ENCODE measurements around the gene KCNN1.
A peak's percentile ranks its signal among the peaks of the same experiment; 100 is the strongest.

The KCNN1 gene

DNA sequence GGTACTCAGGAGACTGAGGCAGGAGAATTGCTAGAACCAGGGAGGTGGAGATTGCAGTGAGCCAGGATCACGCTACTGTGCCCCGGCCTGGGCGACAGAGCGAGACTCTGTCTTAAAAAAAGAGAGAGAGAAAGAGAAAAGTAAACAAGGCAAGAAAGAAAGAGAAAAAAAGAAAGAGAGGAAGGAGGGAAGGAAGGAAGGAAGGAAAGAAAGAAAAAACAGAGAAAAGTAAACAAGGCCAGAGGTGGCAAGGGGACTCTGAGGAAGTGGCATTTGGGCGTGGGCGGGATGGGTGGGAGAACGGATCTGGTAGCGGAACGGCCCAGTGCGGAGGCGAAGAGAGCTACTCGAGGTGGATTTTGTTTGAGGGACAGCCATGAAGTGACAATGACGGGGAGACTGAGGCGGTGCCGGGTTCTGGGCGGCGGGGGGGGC, 33.6 kb downstream of the KCNN1 start:
- Histone ChIP-seq H3K36me3 (ENCODE audit: control insufficient read depth in 1 of 2, insufficient read depth in 2 of 2, low read depth in 1 of 2, low read length in 2 of 2) (no peaks in the 10 kb centered on the region), H3K9ac (ENCODE audit: low read length) (peak overlapping the region; percentile 88), H3K4me1 (ENCODE audit: control insufficient read depth, insufficient read depth, low read depth, low read length) (peaks cover 14% of the 10 kb centered on the region), H3K18ac (ENCODE audit: low read depth in 1 of 2, low read length in 2 of 2) (no peak overlapping the region), H2AK5ac (ENCODE audit: low read length, severe bottlenecking) (no peak overlapping the region), H3K9me3 (ENCODE audit: control insufficient read depth, low read length) (no peaks in the 10 kb centered on the region), H3K27ac (ENCODE audit: low read length, poor library complexity, severe bottlenecking) (no peak overlapping the region), H2BK120ac (ENCODE audit: low read depth, low read length) (no peak overlapping the region), H4K8ac (ENCODE audit: low read length) (no peak overlapping the region), H2BK15ac (ENCODE audit: low read depth, poor library complexity, severe bottlenecking) (no peak overlapping the region), H3K4ac (ENCODE audit: low read depth in 1 of 2, low read length in 2 of 2) (no peak overlapping the region), H2BK5ac (ENCODE audit: low read depth, low read length, poor library complexity, severe bottlenecking) (no peak overlapping the region), H3K4me3 (ENCODE audit: insufficient read depth in 1 of 2, low read depth in 1 of 2, low read length in 2 of 2) (no peak overlapping the region), H3K23ac (ENCODE audit: low read length in 2 of 2) (no peak overlapping the region), H3K79me1 (replicated peaks; ENCODE audit: low read length, poor library complexity, severe bottlenecking) (peaks cover 9% of the 10 kb centered on the region), H2BK12ac (ENCODE audit: low read length in 2 of 2) (no peak overlapping the region), H3K27me3 (ENCODE audit: control insufficient read depth in 1 of 2, insufficient read depth in 1 of 2, low read length in 2 of 2) (no peaks in the 10 kb centered on the region), H2AFZ (ENCODE audit: low read depth, low read length) (no peak overlapping the region), H4K91ac (ENCODE audit: low read length) (no peak overlapping the region), H3K14ac (ENCODE audit: low read length in 2 of 2) (no peak overlapping the region), H3K4me2 (ENCODE audit: low read length, poor library complexity, severe bottlenecking) (no peak overlapping the region)
- no peak for DNase-seq
- WGBS: 60% methylated on average over 9 of the region's 17 CpGs

DNA sequence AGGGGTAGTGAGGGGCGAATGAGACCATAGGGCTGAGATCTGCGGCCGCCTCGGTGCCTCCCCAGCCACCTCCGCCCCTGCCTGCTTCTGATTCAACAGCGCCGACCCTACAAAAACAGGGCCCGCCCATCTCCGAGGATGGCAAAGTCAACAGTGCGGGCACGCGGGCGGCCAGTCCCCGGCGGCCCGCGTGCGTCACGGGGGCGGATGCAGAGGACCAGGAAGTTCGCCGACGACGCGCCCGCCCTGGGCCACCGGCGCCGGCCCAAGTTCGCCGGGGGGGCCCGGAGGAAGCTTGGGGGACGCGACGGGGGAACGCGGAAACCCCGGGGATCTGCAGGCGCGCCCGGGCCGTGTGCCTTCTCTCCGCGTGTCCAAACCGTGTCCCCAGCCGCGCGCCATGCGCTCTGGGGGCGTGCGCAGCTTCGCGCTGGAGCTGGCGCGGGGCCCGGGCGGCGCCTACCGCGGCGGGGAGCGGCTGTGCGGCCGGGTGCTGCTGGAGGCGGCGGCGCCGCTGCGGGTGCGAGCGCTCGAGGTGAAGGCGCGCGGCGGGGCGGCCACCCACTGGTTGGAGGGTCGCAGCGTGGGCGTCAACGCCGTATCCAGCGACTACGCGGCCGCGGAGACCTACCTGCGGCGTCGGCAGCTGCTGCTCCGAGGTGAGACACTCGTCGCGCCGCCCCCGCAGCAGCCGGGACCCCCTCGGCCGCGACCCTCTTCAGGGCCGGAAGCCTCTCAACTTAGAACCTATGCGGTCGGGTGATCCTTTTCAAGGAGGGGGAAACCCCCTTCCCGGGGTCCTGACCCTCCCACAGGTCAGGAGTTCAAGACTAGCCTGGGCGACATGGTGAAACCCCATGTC, 34.2 kb downstream of the KCNN1 start:
- Histone ChIP-seq H3K14ac (ENCODE audit: low read length in 2 of 2) (peak overlapping the region in 1 of 2 experiments; percentile 94), H2BK15ac (ENCODE audit: low read depth, poor library complexity, severe bottlenecking) (peak overlapping the region; percentile 78), H3K23ac (ENCODE audit: low read length in 2 of 2) (no peak overlapping the region), H4K91ac (ENCODE audit: low read length) (peak overlapping the region; percentile 20), H2BK12ac (ENCODE audit: low read length in 2 of 2) (peak overlapping the region in 1 of 2 experiments; percentile 37), H4K8ac (ENCODE audit: low read length) (peak overlapping the region; percentile 85), H2AFZ (ENCODE audit: low read depth, low read length) (peak overlapping the region; percentile 89), H3K9me3 (ENCODE audit: control insufficient read depth, low read length) (no peaks in the 10 kb centered on the region), H3K27me3 (ENCODE audit: control insufficient read depth in 1 of 2, insufficient read depth in 1 of 2, low read length in 2 of 2) (no peaks in the 10 kb centered on the region), H3K9ac (ENCODE audit: low read length) (peak overlapping the region; percentile 88), H3K4me3 (ENCODE audit: insufficient read depth in 1 of 2, low read depth in 1 of 2, low read length in 2 of 2) (peak overlapping the region; percentile 71 to 84), H2AK5ac (ENCODE audit: low read length, severe bottlenecking) (no peak overlapping the region), H2BK120ac (ENCODE audit: low read depth, low read length) (peak overlapping the region; percentile 55), H2BK5ac (ENCODE audit: low read depth, low read length, poor library complexity, severe bottlenecking) (no peak overlapping the region), H3K4me1 (ENCODE audit: control insufficient read depth, insufficient read depth, low read depth, low read length) (peaks cover 14% of the 10 kb centered on the region), H3K79me1 (replicated peaks; ENCODE audit: low read length, poor library complexity, severe bottlenecking) (peaks cover 9% of the 10 kb centered on the region), H3K36me3 (ENCODE audit: control insufficient read depth in 1 of 2, insufficient read depth in 2 of 2, low read depth in 1 of 2, low read length in 2 of 2) (no peaks in the 10 kb centered on the region), H3K27ac (ENCODE audit: low read length, poor library complexity, severe bottlenecking) (no peak overlapping the region), H3K4me2 (ENCODE audit: low read length, poor library complexity, severe bottlenecking) (peak overlapping the region; percentile 44), H3K18ac (ENCODE audit: low read depth in 1 of 2, low read length in 2 of 2) (peak overlapping the region; percentile 49 to 86), H3K4ac (ENCODE audit: low read depth in 1 of 2, low read length in 2 of 2) (peak overlapping the region; percentile 3 to 37)
- peak; percentile 88 for DNase-seq
- WGBS: 5% methylated on average over 81 of the region's 105 CpGs

DNA sequence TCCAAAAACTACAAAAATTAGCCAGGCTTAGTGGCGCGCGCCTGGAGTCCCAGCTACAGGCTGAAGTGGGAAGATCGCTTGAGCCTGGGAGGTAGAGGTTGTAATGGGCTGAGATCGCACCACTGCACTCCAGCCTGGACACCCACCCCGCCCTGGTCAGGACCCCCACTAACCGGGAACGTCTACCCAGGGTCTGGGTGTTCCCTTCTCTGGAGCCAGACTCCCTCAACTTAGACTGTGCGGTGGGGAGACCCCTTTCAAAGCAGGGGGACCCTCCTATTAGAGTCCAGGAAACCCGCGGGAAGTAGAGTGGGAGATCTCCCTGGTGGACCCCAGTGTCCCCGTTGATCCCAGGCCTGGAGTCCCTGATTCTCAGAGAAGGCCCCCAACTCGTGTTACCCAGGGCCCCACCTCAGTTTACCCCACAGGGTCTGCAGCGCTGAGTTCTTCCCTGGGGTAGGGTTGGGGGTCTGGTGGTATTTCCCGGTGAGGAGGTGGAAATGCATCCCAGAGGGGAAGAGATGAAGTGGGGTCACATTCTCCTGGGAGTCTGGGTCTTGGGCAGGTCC, 35.0 kb downstream of the KCNN1 start:
- DNase-seq: no peak
- Histone ChIP-seq H2BK5ac (ENCODE audit: low read depth, low read length, poor library complexity, severe bottlenecking) (no peak overlapping the region), H3K14ac (ENCODE audit: low read length in 2 of 2) (peak overlapping the region in 1 of 2 experiments; percentile 74), H3K9ac (ENCODE audit: low read length) (peak overlapping the region; percentile 88), H2BK12ac (ENCODE audit: low read length in 2 of 2) (no peak overlapping the region), H3K18ac (ENCODE audit: low read depth in 1 of 2, low read length in 2 of 2) (no peak overlapping the region), H2AK5ac (ENCODE audit: low read length, severe bottlenecking) (no peak overlapping the region), H4K91ac (ENCODE audit: low read length) (no peak overlapping the region), H3K27ac (ENCODE audit: low read length, poor library complexity, severe bottlenecking) (no peak overlapping the region), H4K8ac (ENCODE audit: low read length) (no peak overlapping the region), H3K4me2 (ENCODE audit: low read length, poor library complexity, severe bottlenecking) (peak overlapping the region; percentile 44), H3K36me3 (ENCODE audit: control insufficient read depth in 1 of 2, insufficient read depth in 2 of 2, low read depth in 1 of 2, low read length in 2 of 2) (no peaks in the 10 kb centered on the region), H3K4me3 (ENCODE audit: insufficient read depth in 1 of 2, low read depth in 1 of 2, low read length in 2 of 2) (peak overlapping the region; percentile 5 to 84), H2BK15ac (ENCODE audit: low read depth, poor library complexity, severe bottlenecking) (no peak overlapping the region), H3K23ac (ENCODE audit: low read length in 2 of 2) (no peak overlapping the region), H3K4ac (ENCODE audit: low read depth in 1 of 2, low read length in 2 of 2) (no peak overlapping the region), H2BK120ac (ENCODE audit: low read depth, low read length) (no peak overlapping the region), H3K9me3 (ENCODE audit: control insufficient read depth, low read length) (no peaks in the 10 kb centered on the region), H3K79me1 (replicated peaks; ENCODE audit: low read length, poor library complexity, severe bottlenecking) (peaks cover 10% of the 10 kb centered on the region), H3K27me3 (ENCODE audit: control insufficient read depth in 1 of 2, insufficient read depth in 1 of 2, low read length in 2 of 2) (no peaks in the 10 kb centered on the region), H2AFZ (ENCODE audit: low read depth, low read length) (no peak overlapping the region), H3K4me1 (ENCODE audit: control insufficient read depth, insufficient read depth, low read depth, low read length) (peaks cover 13% of the 10 kb centered on the region)
- 86% methylated on average over 15 of the region's 15 CpGs for WGBS

DNA sequence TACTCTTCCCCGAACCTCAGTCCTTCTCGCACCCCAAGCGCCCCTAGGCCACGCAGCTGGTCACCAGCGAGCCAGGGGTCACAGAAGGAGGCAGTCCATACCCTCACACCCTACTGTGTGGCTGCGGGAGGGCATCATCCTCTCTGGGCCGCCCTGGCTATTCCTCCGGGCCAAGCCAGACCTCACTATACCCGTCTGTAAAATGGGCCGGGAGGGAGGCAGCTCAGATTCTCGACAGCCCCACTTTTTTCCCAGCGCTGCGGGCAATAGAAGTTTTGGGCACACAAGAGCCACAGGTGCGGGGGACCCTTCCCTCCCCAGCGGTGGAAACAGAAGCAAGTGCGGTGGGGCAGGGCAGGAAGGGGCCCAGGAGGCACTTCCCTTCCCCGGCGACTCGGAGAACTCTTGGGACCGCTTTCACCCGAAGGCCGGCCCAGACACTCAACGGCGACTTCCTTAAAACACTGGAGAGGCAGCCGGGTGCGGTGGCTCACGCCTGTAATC, 35.5 kb downstream of the KCNN1 start:
- H3K9ac ChIP-seq (ENCODE audit: low read length): peak overlapping the region; percentile 88
- H2BK15ac ChIP-seq (ENCODE audit: low read depth, poor library complexity, severe bottlenecking): no peak overlapping the region
- peak overlapping the region in 1 of 2 experiments; percentile 84 for H3K4me3 ChIP-seq (ENCODE audit: insufficient read depth in 1 of 2, low read depth in 1 of 2, low read length in 2 of 2)
- 95% methylated on average over 27 of the region's 27 CpGs for WGBS
- H2BK120ac ChIP-seq (ENCODE audit: low read depth, low read length): no peak overlapping the region
- no peak overlapping the region for H2BK5ac ChIP-seq (ENCODE audit: low read depth, low read length, poor library complexity, severe bottlenecking)
- no peaks in the 10 kb centered on the region for H3K9me3 ChIP-seq (ENCODE audit: control insufficient read depth, low read length)
- H2AK5ac ChIP-seq (ENCODE audit: low read length, severe bottlenecking): no peak overlapping the region
- H3K36me3 ChIP-seq (ENCODE audit: control insufficient read depth in 1 of 2, insufficient read depth in 2 of 2, low read depth in 1 of 2, low read length in 2 of 2): no peaks in the 10 kb centered on the region
- peak overlapping the region; percentile 10 for H4K91ac ChIP-seq (ENCODE audit: low read length)
- H3K4me1 ChIP-seq (ENCODE audit: control insufficient read depth, insufficient read depth, low read depth, low read length): peaks cover 17% of the 10 kb centered on the region
- no peak overlapping the region for H4K8ac ChIP-seq (ENCODE audit: low read length)
- H3K4ac ChIP-seq (ENCODE audit: low read depth in 1 of 2, low read length in 2 of 2): no peak overlapping the region
- H2BK12ac ChIP-seq (ENCODE audit: low read length in 2 of 2): no peak overlapping the region
- no peaks in the 10 kb centered on the region for H3K27me3 ChIP-seq (ENCODE audit: control insufficient read depth in 1 of 2, insufficient read depth in 1 of 2, low read length in 2 of 2)
- no peak for DNase-seq
- no peak overlapping the region for H2AFZ ChIP-seq (ENCODE audit: low read depth, low read length)
- no peak overlapping the region for H3K23ac ChIP-seq (ENCODE audit: low read length in 2 of 2)
- H3K27ac ChIP-seq (ENCODE audit: low read length, poor library complexity, severe bottlenecking): no peak overlapping the region
- no peak overlapping the region for H3K4me2 ChIP-seq (ENCODE audit: low read length, poor library complexity, severe bottlenecking)
- peaks cover 10% of the 10 kb centered on the region for H3K79me1 ChIP-seq (replicated peaks; ENCODE audit: low read length, poor library complexity, severe bottlenecking)
- no peak overlapping the region for H3K18ac ChIP-seq (ENCODE audit: low read depth in 1 of 2, low read length in 2 of 2)
- H3K14ac ChIP-seq (ENCODE audit: low read length in 2 of 2): peak overlapping the region in 1 of 2 experiments; percentile 74

All from mesenchymal stem cell (in vitro differentiated cells and primary cell).